Coronary artery (tissue), 2 donors: ENCODE measurements around the gene CHN2.

Experiments
- DNase-seq: peaks from one replicate; pipeline ENCODE4 v3.0.0-alpha.2; 2017; ENCODE audit warnings: low spot score
- H3K27ac ChIP-seq, 2 donors: fragments of 200-600 bp; sonication (generic); one replicate each; pipeline ENCODE4 v1.5.1; 2016 to 2019
- H3K4me3 ChIP-seq: fragments of 200-600 bp; sonication (generic); 2 replicates; pipeline ENCODE4 v1.5.1; 2016; ENCODE audit warnings: mild to moderate bottlenecking, moderate library complexity
- TF ChIP-seq, protein P1 (sequence below): fragments of 200-600 bp; sonication (generic); IDR thresholded peaks from one replicate; pipeline ENCODE4 v1.5.1; 2019; ENCODE audit warnings: antibody characterized with exemption

CHN2 gene

GRCh38 chr7:29494350-29494749 is 299.8 kb downstream of the CHN2 start:
- DNase-seq = no peak
- TF ChIP-seq, protein P1, sequence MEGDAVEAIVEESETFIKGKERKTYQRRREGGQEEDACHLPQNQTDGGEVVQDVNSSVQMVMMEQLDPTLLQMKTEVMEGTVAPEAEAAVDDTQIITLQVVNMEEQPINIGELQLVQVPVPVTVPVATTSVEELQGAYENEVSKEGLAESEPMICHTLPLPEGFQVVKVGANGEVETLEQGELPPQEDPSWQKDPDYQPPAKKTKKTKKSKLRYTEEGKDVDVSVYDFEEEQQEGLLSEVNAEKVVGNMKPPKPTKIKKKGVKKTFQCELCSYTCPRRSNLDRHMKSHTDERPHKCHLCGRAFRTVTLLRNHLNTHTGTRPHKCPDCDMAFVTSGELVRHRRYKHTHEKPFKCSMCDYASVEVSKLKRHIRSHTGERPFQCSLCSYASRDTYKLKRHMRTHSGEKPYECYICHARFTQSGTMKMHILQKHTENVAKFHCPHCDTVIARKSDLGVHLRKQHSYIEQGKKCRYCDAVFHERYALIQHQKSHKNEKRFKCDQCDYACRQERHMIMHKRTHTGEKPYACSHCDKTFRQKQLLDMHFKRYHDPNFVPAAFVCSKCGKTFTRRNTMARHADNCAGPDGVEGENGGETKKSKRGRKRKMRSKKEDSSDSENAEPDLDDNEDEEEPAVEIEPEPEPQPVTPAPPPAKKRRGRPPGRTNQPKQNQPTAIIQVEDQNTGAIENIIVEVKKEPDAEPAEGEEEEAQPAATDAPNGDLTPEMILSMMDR = no peak
- no peak overlapping the region for H3K4me3 ChIP-seq
- no peak overlapping the region for H3K27ac ChIP-seq

DNA sequence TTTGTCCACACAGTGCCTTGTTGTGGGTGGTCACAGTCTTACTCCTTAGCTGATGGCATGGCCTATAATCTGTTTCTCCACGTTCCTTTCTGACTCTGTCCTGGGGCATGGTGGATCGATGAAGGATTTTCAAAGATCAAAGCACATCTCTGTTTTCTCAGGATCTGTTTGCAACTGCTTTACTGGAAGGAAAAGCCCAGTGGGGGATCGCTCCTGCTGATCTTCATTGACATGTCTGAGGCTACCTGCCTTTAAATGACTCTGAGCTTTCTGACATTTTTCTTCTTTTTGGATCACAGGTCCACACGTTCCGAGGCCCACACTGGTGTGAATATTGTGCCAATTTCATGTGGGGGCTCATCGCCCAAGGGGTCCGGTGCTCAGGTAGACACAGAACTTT is 301.1 kb downstream of the CHN2 start:
- TF ChIP-seq, protein P1 = no peak
- no peak overlapping the region for H3K4me3 ChIP-seq
- no peak for DNase-seq
- H3K27ac ChIP-seq = no peak overlapping the region

DNA sequence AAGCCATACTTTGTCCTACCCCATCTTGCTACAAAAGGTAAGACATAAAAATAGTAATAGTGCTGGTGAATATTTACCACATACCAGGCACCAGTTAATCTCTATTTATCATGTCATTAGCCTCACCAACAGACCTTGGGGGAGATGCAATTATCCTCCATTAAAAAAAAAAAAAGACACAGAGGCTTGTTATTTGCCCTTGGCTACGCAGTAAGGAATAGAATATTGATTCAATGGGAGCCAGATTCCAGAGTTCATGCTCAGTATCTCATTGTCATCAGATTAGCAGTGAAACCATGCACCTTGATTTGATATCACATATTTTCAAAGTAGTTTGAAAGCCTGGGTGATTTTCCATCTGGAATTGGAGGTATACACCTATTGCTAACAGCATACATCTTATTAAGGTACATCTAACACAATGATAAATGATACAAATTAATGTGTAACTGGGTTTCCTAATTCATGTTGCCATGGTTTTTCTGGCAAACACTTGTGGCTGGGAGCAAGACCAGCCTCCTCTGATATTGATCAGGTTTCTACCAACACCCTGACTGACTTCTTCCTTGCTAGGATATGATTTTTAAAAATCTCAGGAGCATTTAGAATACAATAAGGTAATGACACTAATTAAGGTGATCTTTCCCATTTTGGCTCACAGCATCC is 301.9 kb downstream of the CHN2 start:
- TF ChIP-seq, protein P1 = no peak
- Histone ChIP-seq H3K27ac (no peak overlapping the region), H3K4me3 (no peak overlapping the region)
- DNase-seq = no peak

- TF ChIP-seq, protein P1 = no peak
- DNase-seq = no peak
- Histone ChIP-seq H3K27ac (no peak overlapping the region), H3K4me3 (no peak overlapping the region)
Observed at GRCh38 chr7:29499932-29500331, 305.4 kb downstream of the CHN2 start.

- TF ChIP-seq, protein P1 = no peak
- Histone ChIP-seq H3K4me3 (no peak overlapping the region), H3K27ac (no peak overlapping the region)
Observed at GRCh38 chr7:29500719-29501118, 306.1 kb downstream of the CHN2 start.

GRCh38 chr7:29502133-29502532 is 307.6 kb downstream of the CHN2 start:
- no peak for DNase-seq
- H3K4me3 ChIP-seq = no peak overlapping the region
- TF ChIP-seq, protein P1 = no peak

More at GRCh38 chr7:29500719-29501118, 306.1 kb downstream of the CHN2 start:
- no peak for DNase-seq

GRCh38 chr7:29505931-29506330 is 311.4 kb downstream of the CHN2 start:
- Histone ChIP-seq H3K27ac (no peak overlapping the region), H3K4me3 (no peak overlapping the region)
- DNase-seq = no peak
- TF ChIP-seq, protein P1 = no peak

More at GRCh38 chr7:29502133-29502532, 307.6 kb downstream of the CHN2 start:
- no peak overlapping the region for H3K27ac ChIP-seq
